ENCODE measurements around the gene SNRK.

Gene SNRK

DNA sequence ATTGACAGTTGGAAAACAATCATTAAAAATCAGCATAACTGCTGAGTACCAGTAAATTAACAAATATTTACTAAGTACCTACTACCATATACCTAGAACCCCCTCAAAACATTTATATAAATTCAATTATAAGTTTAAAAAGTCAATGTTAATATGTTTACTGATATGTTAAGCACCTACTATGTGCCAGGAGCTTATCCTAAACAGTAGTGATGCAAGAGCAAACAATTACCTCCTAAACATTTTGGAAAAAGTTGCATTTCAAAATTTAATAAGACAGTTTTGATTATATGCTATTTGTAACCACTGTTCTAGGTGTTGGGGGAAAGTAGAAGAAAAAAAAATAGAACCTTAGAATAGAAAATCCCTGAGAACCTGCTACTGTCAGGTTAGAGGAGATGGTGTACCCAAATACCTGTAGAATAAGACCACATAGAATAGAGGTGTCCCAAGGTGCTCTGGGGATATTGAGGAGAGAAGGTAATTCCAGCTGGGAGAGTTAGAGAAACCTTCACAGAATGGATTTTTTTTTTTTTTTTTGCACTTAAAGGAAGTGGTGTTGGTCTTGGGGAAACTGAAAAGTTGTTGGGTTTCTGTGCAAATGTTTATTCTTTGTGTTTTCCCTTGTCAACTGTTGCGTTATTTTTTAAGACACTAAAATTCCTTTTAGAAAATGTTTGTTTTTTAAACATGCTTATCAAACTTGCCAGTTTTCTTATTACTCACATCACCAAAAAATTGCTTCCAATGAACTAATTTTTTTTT, 16.0 kb downstream of the SNRK start:
- DNase-seq (ENCODE audit: low read depth): no peak
- H3K4me3 ChIP-seq (ENCODE audit: low read depth, low read length): no peak overlapping the region
- TF ChIP-seq, protein P1, sequence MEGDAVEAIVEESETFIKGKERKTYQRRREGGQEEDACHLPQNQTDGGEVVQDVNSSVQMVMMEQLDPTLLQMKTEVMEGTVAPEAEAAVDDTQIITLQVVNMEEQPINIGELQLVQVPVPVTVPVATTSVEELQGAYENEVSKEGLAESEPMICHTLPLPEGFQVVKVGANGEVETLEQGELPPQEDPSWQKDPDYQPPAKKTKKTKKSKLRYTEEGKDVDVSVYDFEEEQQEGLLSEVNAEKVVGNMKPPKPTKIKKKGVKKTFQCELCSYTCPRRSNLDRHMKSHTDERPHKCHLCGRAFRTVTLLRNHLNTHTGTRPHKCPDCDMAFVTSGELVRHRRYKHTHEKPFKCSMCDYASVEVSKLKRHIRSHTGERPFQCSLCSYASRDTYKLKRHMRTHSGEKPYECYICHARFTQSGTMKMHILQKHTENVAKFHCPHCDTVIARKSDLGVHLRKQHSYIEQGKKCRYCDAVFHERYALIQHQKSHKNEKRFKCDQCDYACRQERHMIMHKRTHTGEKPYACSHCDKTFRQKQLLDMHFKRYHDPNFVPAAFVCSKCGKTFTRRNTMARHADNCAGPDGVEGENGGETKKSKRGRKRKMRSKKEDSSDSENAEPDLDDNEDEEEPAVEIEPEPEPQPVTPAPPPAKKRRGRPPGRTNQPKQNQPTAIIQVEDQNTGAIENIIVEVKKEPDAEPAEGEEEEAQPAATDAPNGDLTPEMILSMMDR (IDR thresholded peaks at IDR 0.05; ENCODE audit: control insufficient read depth, extremely low read depth, insufficient read depth): no peak

DNA sequence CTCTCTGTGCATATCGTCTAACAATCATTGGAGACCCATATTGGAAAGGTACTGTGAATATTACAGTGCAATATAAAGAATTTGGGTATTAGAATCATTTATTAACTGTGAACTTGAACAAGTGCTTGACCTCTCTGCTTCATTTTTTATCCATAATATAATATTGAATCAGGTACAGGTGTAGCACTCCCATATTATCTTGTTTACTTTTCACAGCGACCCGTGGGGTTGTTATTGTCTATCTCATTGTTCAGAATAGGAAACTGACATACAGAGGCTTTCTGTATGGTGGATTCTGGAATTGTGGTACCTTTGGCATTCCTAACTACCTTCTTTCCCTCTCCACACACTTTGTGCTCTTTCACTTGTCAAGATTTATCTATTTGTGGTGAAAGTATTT, 17.8 kb downstream of the SNRK start:
- no peak overlapping the region for H3K4me3 ChIP-seq (ENCODE audit: low read depth, low read length)
- TF ChIP-seq, protein P1 (IDR thresholded peaks at IDR 0.05; ENCODE audit: control insufficient read depth, extremely low read depth, insufficient read depth): no peak
- no peak for DNase-seq (ENCODE audit: low read depth)

DNA sequence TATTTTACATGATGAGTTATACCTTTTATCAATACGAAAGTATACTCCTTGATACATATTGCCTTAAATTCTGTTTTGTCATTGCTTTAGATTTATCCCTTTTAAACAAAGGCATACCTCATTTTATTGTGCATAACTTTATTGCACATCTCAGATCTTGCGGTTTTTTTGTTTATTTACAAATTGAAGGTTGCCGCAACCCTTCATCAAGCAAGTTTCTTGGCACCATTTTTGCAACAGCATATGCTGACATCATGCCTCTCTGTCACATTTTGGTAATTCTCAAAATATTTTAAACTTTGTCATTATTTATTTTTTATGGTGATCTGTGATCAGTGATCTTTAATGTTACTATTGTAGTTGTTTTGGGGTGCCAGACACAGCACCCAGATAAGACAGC, 20.9 kb downstream of the SNRK start:
- DNase-seq (ENCODE audit: low read depth): no peak

DNA sequence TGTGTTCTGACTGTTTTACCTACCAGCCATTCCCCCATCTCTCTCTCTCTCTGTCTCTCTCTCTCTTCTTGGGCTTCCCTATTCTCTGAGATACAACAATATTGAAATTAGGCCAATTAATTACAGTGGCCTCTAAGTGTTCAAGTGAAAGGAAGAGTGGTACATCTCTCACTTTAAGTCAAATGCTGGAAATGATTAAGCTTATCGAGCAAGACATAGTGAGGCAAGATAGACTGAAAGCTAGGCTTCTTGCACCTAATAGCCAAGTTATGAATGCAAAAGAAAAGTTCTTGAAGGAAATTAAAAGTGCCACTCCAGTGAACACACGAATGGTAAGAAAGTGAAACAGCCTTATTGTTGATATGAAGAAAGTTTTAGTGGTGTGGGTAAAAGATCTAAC, 21.3 kb downstream of the SNRK start:
- TF ChIP-seq, protein P1 (IDR thresholded peaks at IDR 0.05; ENCODE audit: control insufficient read depth, extremely low read depth, insufficient read depth): no peak
- DNase-seq (ENCODE audit: low read depth): no peak
- no peak overlapping the region for H3K4me3 ChIP-seq (ENCODE audit: low read depth, low read length)

More for the DNA sequence above, 20.9 kb downstream of the SNRK start:
- H3K4me3 ChIP-seq (ENCODE audit: low read depth, low read length): no peak overlapping the region
- TF ChIP-seq, protein P1 (IDR thresholded peaks at IDR 0.05; ENCODE audit: control insufficient read depth, extremely low read depth, insufficient read depth): no peak

DNA sequence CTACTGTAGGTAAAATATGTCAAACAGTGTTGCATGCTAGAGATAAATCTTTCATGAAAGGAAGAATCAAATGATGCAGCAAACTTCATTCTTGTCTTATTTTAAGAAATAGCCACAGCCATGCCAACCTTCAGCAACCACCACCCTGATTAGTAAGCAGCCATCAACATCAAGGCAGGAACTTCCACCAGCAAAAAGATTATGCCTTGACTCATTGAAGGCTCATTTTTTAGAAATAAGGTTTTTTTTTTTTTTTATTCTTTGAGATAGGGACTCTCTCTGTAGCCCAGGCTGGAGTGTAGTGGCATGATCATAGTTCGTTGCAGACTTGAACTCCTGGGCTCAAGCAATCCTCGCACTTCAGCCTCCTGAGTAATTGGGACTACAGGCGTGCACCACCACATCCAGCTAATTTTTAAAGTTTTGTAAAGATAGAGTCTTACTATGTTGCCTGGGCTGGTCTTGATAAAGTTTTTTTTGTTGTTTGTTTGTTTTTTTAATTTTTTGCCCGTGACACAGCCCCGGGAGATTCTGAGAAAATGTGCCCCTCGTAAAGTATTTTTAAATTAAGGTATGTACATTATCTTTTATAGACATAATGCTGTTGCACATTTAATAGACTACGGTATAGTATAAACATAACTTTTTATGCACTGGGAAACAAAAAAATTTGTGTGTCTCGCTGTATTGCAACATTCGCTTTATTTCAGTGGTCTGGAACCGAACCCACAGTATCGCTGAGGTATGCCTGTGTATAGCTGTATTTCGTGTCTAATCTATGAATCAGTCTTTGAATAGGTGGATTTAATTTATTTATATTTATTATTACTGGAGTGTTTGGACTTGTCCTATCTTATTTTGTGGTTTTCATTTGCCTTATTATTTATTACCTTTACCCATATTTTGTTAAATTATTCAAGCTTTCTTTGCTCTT, 23.3 kb downstream of the SNRK start:
- H3K4me3 ChIP-seq (ENCODE audit: low read depth, low read length): no peak overlapping the region
- TF ChIP-seq, protein P1 (IDR thresholded peaks at IDR 0.05; ENCODE audit: control insufficient read depth, extremely low read depth, insufficient read depth): no peak
- no peak for DNase-seq (ENCODE audit: low read depth)

DNA sequence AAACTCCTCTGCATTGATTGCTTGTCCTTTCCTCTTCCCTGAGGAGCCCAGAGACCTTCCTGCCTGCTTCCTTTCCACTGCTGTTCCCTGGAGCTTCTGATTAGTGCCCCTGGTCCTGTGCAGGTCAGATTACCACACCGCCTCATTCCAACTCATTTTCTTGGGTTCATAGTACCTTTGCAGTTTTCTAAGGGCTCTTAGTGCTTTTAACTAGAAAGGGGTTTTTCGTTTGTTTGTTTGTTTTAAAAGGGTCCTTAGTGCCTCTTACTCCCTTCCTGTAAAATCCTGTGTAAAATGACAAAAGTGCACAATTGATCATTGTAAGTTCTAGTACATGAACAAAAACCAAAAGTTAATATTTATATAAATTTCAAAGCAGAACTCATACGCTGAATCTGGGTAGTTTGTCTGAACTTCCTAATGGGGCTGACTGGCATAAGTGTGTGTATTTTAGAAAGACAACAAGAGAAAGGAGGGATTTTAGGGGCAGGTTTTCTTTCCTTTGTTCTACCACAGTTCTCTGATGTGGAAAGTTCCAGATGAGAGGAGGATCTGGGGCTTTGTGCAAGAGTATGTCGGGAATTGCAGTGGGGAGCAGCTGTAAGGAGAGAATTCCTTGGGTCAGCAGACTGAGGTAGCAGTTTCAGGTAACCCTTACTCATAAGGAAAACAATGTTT, 30.6 kb downstream of the SNRK start:
- no peak for DNase-seq (ENCODE audit: low read depth)
- H3K4me3 ChIP-seq (ENCODE audit: low read depth, low read length): no peak overlapping the region
- TF ChIP-seq, protein P1 (IDR thresholded peaks at IDR 0.05; ENCODE audit: control insufficient read depth, extremely low read depth, insufficient read depth): no peak
